BLaER1 (cell line): Measurements from ENCODE around the gene INPP5A.

Source experiments
- H3K27ac ChIP-seq: shearing (Covaris generic); formaldehyde crosslinking; 2 replicates; pipeline ENCODE4 v1.8.1; 2022
- H3K27me3 ChIP-seq: shearing (Covaris generic); formaldehyde crosslinking; 2 replicates; pipeline ENCODE4 v1.8.1; 2022
- H3K36me3 ChIP-seq: shearing (Covaris generic); formaldehyde crosslinking; 2 replicates; pipeline ENCODE4 v1.8.1; 2022
- H3K4me1 ChIP-seq: shearing (Covaris generic); formaldehyde crosslinking; 2 replicates; pipeline ENCODE4 v1.8.1; 2022
- H3K4me2 ChIP-seq: shearing (Covaris generic); formaldehyde crosslinking; 2 replicates; pipeline ENCODE4 v1.8.1; 2022
- H3K4me3 ChIP-seq: shearing (Covaris generic); formaldehyde crosslinking; 2 replicates; pipeline ENCODE4 v1.8.1; 2022
- H3K9ac ChIP-seq: shearing (Covaris generic); formaldehyde crosslinking; 2 replicates; pipeline ENCODE4 v1.8.1; 2022
- H3K9me3 ChIP-seq: shearing (Covaris generic); formaldehyde crosslinking; 2 replicates; pipeline ENCODE4 v1.8.1; 2022
- H4K20me1 ChIP-seq: shearing (Covaris generic); formaldehyde crosslinking; 2 replicates; pipeline ENCODE4 v1.8.1; 2022
- Cebpa-rat ChIP-seq: shearing (Covaris generic); IDR thresholded peaks from 2 replicates; pipeline ENCODE4 v1.8.1; 2022

Gene INPP5A

DNA sequence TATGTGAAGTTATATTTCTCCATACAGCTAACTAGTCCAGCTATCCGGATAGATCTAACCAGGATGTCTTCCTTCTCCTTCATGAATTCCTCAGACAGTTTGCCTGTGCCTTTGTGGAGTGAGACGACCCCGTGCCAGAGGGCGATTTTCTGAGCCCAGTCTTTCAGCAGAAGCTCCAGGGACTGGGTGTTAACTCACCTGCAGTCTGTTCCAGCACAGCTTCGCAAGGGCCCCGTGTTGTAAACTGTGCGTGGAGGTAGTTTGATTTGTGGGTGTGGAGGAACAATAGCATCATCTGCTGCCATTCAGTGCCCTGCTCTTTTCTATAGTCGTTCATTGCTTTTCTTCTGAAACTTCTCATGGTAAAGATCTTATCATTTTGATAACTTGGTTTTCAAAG lies 103.8 kb downstream of the INPP5A start:
- H3K36me3 ChIP-seq, result peaks cover 9% of the 10 kb centered on the region; the same call in 1 of the 2 replicates
- H3K4me3 ChIP-seq, result no peak overlapping the region
- H3K4me1 ChIP-seq, result peaks cover 70% of the 10 kb centered on the region
- H3K27ac ChIP-seq, result no peak overlapping the region
- H3K4me2 ChIP-seq, result peak overlapping the region; percentile 75
- peaks cover 100% of the 10 kb centered on the region for H4K20me1 ChIP-seq
- H3K27me3 ChIP-seq, result peaks cover 30% of the 10 kb centered on the region
- TF ChIP-seq Cebpa-rat, result no peak
- H3K9me3 ChIP-seq, result peaks cover 16% of the 10 kb centered on the region
- no peak overlapping the region for H3K9ac ChIP-seq

DNA sequence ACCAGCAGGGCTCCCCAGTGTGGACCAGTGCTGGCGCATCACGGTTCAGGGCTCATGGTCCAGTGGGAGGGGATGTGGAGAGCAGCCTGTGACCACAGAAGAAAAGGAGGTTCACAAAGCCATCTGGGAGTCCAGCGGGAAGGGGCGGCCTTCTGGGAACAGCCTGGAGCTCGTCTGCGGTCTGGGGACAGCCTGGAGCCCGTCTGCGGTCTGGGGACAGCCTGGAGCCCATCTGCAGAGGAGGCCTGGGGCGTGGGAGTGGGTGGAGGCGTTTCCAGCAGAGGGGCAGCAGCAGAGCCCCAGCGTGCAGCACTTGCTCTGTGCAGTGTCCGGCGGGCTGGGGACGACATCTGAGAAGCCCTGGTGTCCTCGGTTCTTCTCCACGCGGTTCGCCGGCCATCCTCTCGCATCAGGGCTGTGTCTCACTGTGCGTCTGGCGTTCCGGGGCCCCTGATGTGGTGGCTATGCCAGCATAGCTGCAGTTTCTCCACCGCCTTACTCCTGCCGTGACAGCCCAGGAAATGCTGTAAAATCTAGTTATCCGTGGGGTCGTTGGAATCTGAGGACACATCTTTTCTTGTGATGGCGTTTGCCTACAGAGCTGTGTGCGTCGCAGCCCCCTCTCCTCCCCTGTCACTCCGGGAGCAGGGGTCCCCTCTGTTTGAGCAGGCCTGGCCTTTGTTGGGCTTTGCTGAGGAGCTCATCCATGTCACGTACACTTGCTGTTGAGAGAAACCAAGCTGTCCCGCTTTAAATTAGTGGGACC lies 104.6 kb downstream of the INPP5A start:
- Histone ChIP-seq H3K9me3 (peaks cover 16% of the 10 kb centered on the region), H4K20me1 (peaks cover 100% of the 10 kb centered on the region), H3K9ac (no peak overlapping the region)

GRCh38 chr10:132642732-132643008 lies 105.1 kb downstream of the INPP5A start:
- Histone ChIP-seq H3K27me3 (peaks cover 30% of the 10 kb centered on the region), H3K9me3 (peaks cover 16% of the 10 kb centered on the region), H3K9ac (no peak overlapping the region), H3K4me2 (peak overlapping the region; percentile 75), H3K27ac (no peak overlapping the region), H3K36me3 (peaks cover 16% of the 10 kb centered on the region; the same call in 1 of the 2 replicates), H3K4me3 (no peak overlapping the region), H3K4me1 (peaks cover 67% of the 10 kb centered on the region), H4K20me1 (peaks cover 99% of the 10 kb centered on the region)
- TF ChIP-seq Cebpa-rat, result no peak

More for the DNA sequence above, 104.6 kb downstream of the INPP5A start:
- TF ChIP-seq Cebpa-rat, result no peak
- Histone ChIP-seq H3K27ac (no peak overlapping the region), H3K36me3 (peaks cover 12% of the 10 kb centered on the region; the same call in 1 of the 2 replicates), H3K4me1 (peaks cover 70% of the 10 kb centered on the region), H3K4me2 (peak overlapping the region; percentile 75), H3K4me3 (no peak overlapping the region), H3K27me3 (peaks cover 30% of the 10 kb centered on the region)

GRCh38 chr10:132643709-132644526 lies 106.3 kb downstream of the INPP5A start:
- Histone ChIP-seq H3K36me3 (peaks cover 21% of the 10 kb centered on the region; the same call in 1 of the 2 replicates), H3K27me3 (peaks cover 30% of the 10 kb centered on the region), H3K9ac (no peak overlapping the region), H3K27ac (no peak overlapping the region), H4K20me1 (peaks cover 99% of the 10 kb centered on the region), H3K9me3 (peaks cover 16% of the 10 kb centered on the region), H3K4me1 (peaks cover 61% of the 10 kb centered on the region), H3K4me3 (no peak overlapping the region), H3K4me2 (peak overlapping the region; percentile 63)
- TF ChIP-seq Cebpa-rat, result no peak

GRCh38 chr10:132644527-132645246 lies 107.1 kb downstream of the INPP5A start:
- Histone ChIP-seq H3K9me3 (peaks cover 9% of the 10 kb centered on the region), H3K4me3 (no peak overlapping the region), H3K4me1 (peaks cover 61% of the 10 kb centered on the region), H3K27ac (no peak overlapping the region), H3K27me3 (peaks cover 30% of the 10 kb centered on the region), H4K20me1 (peaks cover 99% of the 10 kb centered on the region), H3K36me3 (peaks cover 22% of the 10 kb centered on the region; the same call in 1 of the 2 replicates), H3K9ac (no peak overlapping the region), H3K4me2 (peak overlapping the region; percentile 63)
- no peak for TF ChIP-seq Cebpa-rat

DNA sequence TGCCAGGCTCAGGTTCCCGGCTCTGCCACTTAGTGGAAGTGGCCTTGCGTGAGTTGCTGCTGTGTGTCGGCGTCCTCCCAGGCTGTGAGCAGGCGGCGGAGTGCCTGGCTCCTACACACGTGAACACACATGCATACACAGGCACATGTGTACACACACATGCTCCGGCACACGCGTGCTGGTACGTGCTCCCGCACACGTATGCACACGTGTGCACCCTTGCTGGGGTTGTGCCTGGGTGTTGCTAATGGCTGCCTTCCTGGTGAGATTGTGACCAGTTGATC lies 107.6 kb downstream of the INPP5A start:
- Histone ChIP-seq H3K4me1 (peaks cover 61% of the 10 kb centered on the region), H4K20me1 (peaks cover 99% of the 10 kb centered on the region), H3K36me3 (peaks cover 27% of the 10 kb centered on the region; the same call in 1 of the 2 replicates), H3K9ac (no peak overlapping the region), H3K27me3 (peaks cover 26% of the 10 kb centered on the region), H3K4me2 (no peak overlapping the region), H3K9me3 (peaks cover 4% of the 10 kb centered on the region), H3K27ac (no peak overlapping the region), H3K4me3 (no peak overlapping the region)
- TF ChIP-seq Cebpa-rat, result no peak

DNA sequence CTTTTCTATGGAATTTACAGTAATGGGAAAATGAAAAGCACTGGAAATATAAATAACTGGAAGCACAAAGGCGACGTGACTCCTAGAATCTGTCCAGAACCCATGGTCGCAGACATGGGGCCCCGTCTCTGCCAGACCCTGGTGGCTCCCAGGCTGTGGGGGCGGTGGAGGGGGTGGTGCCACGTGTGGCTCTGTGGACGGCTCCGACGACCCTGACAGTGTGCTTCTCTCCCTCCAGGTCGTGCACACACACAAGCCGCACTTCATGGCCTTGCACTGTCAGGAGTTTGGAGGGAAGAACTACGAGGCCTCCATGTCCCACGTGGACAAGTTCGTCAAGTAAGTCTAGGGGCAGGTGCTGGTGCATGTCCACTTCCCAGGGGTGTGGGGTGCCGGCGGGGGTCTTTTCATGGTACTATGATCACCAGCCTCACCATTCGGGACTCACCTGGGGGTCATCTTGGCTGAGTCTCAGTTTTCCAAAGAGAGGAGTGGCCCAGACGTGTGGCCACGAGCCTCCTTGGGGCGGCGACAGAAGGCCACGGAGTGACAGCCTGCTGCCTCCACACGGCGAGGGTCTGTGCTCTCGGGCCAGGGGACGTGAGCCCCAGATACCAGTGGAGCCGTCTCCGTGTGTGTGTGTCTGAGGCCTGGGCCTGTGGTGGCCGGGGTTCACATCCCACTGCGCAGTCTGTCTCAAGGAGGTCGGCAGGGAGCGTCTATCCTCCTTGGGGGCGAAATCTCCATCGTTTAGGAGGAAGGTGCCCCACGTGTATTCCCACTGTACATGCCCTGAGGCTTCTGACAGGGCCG lies 108.2 kb downstream of the INPP5A start:
- Histone ChIP-seq H3K9ac (no peak overlapping the region), H3K4me1 (peaks cover 60% of the 10 kb centered on the region), H3K27ac (no peak overlapping the region), H3K4me2 (peak overlapping the region; percentile 67), H3K36me3 (peaks cover 34% of the 10 kb centered on the region; the same call in 1 of the 2 replicates), H3K27me3 (peaks cover 20% of the 10 kb centered on the region), H3K4me3 (no peak overlapping the region), H3K9me3 (no peaks in the 10 kb centered on the region; the same call in 1 of the 2 replicates), H4K20me1 (peaks cover 99% of the 10 kb centered on the region)
- no peak for TF ChIP-seq Cebpa-rat

- Histone ChIP-seq H3K4me2 (peak overlapping the region; percentile 67), H3K9me3 (no peaks in the 10 kb centered on the region; the same call in 1 of the 2 replicates), H3K36me3 (peaks cover 37% of the 10 kb centered on the region; the same call in 1 of the 2 replicates), H3K4me3 (no peak overlapping the region), H3K4me1 (peaks cover 53% of the 10 kb centered on the region), H3K27ac (peak overlapping the region; percentile 5; the same call in 1 of the 2 replicates), H4K20me1 (peaks cover 99% of the 10 kb centered on the region), H3K27me3 (peaks cover 13% of the 10 kb centered on the region), H3K9ac (no peak overlapping the region)
- TF ChIP-seq Cebpa-rat, result no peak
Measured at GRCh38 chr10:132646443-132647097, 109.0 kb downstream of the INPP5A start.

GRCh38 chr10:132647424-132647823 lies 109.8 kb downstream of the INPP5A start:
- no peak for TF ChIP-seq Cebpa-rat
- no peak overlapping the region for H3K4me3 ChIP-seq
- H3K9ac ChIP-seq, result no peak overlapping the region
- H3K27ac ChIP-seq, result no peak overlapping the region
- H4K20me1 ChIP-seq, result peaks cover 99% of the 10 kb centered on the region
- peak overlapping the region; percentile 67; the same call in 1 of the 2 replicates for H3K4me2 ChIP-seq
- peaks cover 46% of the 10 kb centered on the region; the same call in 1 of the 2 replicates for H3K36me3 ChIP-seq
- peaks cover 5% of the 10 kb centered on the region for H3K27me3 ChIP-seq
- peaks cover 44% of the 10 kb centered on the region for H3K4me1 ChIP-seq
- no peaks in the 10 kb centered on the region; the same call in 1 of the 2 replicates for H3K9me3 ChIP-seq
